HT1080 (cell line): Measurements from ENCODE around the gene NECTIN4. TPM values are rescaled to one million over a fixed set of nuclear protein-coding genes. Genes with fewer than 3 reads are reported as not detected.
"Not testable (repeated sequence)": the region's sequence is repeated elsewhere in the genome, so short reads cannot be mapped to it uniquely, and the experiment has no call there.

ENCODE experiments used
- DNase-seq: peaks from one replicate; pipeline ENCODE4 v3.0.0-alpha.2; 2015; ENCODE audit warnings: low read depth
- total RNA-seq: library from RNA; depleted of rRNA; stranded (reverse); fragments of >200 nt; shearing (Covaris generic); gene quantifications from 2 replicates; pipeline ENCODE4 v1.2.3, GENCODE V29; 2014

The NECTIN4 gene
- total RNA-seq, 1 experiment from 2014 or later, result 1.4 TPM

DNA sequence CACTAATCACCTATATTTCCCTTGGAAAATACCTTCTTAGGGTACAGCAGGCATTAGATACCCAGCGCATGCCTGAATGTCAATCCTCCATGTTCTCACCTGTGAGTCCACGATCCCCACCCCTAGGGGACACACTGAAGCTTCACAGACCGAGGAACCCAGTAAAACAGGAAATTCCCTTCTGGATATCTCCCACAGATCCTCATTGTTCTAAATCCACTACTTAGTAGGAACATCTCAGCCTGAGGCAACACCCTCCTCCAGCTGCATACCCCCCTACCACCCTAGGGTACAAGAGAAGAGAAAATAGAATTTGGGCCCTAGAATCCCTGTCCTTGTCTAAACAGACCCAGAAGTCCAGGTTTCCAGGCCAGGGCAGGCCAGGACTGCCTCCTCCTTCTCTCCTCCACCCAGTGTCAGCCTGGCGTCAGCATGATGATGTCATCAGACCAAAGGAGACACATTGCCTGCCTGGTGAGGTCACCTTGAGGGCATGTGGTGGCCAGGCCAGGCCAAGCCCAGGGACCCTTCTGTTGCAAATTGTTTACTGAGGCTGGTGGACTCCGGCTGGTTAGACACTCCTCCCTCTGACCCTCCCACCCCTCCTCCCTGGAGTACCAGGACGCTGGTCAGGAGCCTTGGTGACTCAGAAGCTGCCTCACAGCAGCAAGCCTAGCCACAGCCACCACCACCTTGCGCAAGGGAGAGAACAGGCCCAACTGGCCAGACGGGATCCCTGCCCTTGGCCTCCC is 6.2 kb downstream of the NECTIN4 start:
- DNase-seq, result peak; percentile 93

DNA sequence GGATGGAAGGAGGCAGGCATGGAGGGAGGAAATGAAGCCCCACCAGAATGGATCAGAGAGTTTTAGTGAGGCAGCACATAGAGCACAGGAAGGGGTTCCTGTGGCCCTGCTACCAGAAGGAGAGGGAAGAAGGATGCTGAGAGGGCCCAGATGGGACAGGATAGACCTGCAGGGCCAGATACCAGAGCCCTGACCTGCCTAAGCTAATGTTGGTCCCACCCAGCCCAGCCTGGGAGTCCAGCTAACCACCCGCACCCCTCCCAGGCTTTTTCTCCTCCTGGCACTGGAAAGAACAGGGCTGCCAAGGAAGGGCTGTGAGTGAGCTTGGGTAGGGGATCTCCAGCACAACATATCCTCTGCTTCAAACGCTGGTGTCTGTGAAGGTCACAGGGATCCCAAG is 6.9 kb downstream of the NECTIN4 start:
- no peak for DNase-seq

DNA sequence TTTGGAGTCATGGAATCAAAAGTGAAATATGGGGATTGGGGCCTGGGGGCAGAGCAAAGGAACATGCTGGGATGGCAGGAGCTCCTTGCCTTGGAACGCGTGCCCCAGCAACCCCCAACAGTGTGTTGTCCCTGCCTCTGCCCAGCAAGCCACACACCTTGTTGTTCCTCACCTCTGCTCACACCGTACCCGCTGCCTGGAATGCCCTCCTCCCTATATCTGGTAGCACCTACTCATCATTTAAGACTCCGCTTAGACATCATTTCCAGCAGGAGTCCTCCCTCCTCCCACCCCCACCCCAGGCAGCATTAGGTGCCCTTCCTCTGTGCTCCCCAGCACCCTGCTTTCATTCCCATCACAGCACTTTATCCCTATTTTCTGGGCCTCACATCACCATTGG is 7.8 kb downstream of the NECTIN4 start:
- no peak for DNase-seq

DNA sequence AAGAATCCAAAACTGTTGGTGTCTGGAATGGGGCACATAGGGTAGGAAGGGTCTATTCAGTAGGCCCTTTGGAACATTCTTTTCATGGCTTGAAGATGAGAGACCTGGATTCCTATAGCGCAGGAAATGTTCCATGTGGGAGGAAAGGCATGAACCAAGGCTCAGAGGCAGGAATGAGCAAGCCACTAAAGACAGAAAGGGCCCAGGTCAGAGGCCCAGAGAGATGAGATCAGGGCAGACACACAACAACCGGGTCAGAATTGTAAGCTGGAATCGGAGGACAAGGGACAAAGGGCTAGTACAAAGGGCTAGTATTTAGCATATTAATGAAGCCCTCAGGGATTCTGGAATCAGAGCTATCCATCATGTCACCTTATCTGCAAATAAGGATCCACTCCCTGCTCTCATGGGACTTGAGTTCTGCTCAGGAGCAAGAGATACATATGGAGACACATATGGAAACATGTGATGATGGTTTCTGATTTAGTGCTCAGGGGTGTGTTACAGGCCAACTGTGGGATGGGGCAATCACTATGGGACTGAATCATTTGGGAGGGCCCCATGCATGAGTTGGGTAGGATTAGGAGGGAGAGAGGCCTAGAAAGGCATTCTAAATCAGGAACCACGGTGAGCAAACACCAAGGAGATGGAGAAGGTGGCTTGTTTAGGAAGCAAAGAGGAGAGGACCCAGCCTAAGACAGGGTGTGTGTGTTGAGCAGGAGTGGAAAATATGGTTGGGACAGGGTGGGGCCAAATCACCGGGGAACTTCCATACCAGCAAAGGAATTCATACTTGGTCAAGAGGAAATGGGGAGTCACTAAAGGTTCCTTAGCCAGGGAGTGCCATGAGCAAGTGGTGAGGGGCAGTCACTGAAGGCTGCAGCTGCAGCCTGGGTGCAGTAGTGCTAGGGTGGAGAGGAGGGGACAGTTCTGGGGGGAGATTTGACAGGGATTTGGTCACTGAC is 8.6 kb downstream of the NECTIN4 start:
- no peak for DNase-seq

DNA sequence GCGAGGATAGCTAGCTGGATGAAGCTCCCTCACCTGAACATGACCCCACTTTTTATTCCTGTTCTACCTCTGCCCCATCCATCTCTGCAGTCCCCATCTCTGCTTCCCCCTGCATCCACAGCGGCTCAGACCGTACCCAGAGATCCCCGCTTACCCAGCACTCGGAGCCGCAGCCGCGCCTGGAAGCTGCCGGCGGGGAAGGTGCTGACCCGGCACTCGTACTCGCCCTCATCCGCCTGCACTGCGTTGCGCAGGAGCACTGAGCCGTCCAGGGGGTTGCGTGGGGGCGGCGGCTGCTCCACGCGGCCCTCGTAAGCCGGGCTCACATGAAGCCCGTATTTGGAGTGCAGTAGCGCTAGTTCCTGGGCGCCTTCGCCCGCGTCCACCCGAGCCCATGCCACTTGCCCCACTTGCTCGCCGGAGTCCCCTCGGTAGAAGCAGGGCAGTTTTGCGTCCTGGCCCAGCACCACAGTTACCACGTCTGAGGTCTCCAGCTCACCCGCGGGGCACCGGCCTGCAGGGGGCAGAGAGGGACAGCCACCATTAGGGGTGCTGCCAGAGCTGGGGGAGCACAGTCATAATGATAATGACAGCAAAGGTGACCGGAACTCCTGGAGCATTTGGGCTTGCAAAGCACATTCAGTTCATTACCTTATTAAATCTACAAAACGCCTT is 9.8 kb downstream of the NECTIN4 start:
- no peak for DNase-seq

DNA sequence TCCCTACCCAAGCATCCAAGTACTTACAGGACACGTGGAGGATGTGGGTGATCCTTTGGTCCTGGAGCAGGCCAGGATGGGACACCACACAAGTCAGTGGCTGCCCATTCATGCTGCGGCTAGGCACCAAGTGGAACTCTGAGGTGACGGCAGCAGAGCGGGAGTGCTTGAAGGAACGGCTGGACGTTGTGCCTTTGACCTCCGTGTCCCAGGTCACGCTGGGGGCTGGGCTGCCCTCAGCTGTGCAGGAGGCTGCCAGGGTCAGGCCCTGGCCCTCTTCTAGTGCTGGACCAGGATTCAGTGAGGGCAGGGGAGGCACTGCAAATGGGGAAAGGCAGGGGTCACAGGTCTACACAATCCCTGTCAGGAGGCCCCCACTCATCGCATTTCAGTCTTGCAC is 11.9 kb downstream of the NECTIN4 start:
- DNase-seq, result no peak

DNA sequence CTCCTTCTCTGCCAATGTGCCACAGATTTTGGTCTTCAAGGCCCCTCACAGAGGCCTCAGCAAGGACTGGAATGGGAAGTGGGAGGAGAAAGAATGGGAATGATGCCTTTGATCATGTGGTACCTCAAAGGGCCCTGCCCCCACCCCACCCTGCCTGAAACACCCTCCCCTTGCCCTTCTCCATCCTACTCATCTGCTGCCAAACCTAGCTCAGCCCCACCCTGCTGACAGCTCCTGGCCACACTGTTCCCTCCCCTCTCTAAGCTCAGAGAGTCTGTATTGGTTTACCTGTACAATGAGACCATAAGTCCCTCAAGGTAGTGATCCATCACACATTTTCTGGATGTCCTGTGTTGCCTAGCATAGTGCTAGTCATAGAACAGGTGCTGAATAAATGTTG is 12.9 kb downstream of the NECTIN4 start:
- no peak for DNase-seq

DNA sequence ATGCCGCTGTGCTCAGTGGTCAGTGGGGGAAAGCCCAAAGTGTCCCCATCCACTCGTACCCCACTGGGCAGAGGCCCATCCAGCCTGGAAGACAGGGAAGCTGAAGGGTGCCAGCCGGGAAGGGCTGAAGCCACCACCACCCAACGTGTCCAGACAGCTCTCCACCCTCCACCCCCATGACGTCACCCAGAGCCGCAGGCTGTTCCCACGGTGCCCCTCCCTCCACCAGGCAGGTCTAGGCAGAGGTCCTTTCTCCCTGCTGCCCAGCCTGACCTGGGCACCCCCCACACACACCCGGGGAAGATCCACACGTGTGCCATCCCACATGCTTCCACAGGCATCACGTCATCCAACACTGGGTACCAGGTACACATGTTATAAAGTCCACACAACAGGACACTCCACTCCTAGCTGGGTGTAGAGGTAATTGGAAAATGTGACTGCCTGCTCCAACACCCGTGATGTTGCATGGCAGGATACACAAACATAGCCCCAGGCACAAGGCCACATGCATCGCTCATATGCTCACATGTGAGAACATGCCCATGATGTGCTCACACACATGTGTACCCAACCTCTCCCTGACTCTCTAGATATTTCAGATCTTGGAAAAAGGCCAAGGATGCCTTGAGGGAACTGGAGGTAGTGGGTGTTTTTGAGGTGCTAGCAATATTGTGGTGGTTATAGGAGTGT is 14.5 kb downstream of the NECTIN4 start:
- no peak for DNase-seq

DNA sequence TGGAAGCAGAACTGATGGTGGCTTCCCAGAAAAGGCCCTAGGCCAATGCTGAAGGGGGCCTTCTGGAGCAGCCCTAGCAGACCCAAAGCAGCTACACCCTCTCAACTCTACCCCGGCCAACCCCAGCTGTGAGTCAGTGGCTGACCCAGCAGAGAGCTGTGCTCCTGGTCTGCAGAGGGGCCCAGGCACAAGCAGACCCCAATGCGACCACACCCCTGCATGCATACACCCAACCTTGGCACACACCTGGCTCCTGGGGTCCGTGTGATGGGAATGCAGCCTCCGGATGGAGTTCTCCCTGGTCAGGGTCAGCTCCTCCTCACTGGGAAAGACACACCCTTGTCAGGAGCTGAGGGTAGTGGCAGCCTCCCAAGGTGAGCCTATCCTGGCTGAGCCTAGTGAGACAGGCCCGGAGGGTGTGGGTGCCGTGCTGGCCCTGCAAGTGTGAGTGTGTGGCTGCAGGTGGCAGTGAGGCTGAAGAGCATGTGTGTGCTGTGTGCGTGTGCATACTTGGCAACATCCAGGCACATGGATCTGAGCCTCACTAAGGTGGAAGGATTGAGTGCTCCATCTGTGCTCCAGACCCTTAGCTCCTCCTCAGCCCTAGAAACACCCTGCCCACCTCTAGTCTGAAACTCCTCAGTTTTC is 15.8 kb downstream of the NECTIN4 start:
- DNase-seq, result no peak

DNA sequence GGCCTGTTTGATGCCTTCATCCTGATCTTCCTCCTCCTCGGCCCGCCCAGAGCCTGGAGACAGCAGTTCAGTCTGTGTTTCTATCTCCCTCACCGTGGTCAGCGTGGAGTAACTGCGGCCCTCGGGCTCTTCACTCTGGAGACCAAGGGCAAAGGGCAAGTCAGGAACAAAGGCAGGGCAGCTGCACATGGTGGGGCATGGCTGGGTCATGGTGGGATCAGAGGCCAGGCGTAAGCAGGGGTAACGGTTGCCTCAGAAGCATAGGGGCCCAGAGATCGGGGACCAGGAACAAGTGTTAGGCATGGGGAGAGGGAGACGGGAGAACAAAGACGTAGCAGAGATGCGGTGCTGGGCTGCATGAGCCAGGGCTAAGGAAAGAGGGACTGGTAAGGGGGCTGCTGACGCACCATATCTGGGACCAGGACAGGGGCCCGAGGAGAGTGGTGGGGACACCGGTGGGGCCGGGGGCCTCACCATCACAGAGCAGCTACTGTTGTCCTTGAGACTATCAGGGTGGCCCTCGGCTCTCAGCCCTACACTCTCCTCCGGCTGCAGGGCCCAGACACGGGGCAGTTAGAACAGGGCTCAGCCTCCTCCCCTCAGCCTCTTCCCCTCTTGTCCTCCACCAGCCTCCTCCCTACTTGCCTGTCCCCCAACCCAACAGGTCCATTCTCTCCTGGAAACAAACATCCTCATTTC is 16.5 kb downstream of the NECTIN4 start:
- no peak for DNase-seq

DNA sequence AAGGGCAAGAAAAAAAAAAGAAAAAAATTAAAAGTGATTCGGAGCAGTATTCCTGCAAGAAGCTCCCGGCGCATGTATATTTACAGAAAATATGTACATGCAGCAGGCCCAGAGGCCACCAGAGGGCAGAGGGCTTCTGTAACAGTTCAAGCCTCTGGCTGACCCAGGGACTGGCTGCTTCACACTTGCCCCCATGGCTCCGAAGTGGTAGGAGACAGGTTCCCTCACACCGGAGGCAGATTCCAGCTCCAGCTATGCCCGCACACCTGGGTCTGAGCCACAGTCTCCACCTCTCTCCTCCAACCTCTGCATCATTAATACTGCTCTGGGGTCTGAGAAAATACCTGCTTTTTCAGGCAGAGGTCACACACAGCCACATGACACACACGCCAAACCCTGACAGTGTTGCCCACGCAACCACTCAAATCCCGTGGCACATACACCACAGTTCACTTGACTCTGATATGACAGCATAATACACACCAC is 17.4 kb downstream of the NECTIN4 start:
- DNase-seq, result peak; percentile 41

DNA sequence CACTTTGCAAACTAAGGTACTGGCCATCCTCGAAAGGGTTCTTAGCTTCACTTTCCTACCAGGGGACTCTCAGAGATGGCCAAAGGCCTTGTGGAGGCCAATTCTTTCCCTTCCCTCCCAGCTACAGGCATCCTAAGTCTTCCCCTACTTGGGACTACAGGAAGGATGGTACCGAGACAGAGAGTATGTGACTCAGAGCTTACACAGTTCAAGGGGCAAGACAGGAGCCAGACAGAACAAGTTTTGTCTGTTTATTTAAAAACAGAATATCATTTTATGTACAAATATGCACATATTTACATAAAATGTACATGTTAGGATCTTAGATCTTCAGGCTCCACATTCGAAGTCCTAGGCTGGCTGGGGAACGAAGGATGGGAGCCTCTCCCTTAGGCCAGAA is 18.6 kb downstream of the NECTIN4 start:
- no peak for DNase-seq

DNA sequence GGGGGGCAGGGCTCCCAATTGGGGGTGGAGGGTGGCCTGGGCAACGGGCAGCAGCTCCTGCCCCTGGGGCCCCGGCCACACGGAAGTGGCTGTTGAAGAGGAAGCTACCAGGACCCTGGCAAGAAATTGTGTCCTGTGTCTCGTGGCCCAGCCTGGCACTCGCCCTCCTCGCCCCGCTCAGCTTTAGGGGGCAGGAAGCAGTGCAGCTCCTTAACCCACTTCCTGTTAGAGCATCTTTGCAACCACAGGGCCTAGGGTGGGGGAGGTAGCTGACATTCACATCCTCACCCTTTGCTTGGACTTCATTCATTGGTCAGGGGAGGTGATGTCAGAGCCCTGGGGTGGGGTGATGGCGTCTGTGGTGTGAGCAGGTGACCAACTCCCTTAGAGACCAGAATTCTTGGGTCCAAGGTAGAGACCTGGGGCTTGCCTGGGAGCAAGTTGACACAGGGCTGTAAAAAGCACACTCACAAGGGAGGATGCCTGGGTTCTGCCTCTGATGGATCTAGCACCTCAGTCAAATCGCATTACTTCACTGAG is 19.6 kb downstream of the NECTIN4 start, which contains the start of gene ARHGAP30:
TSS of gene ARHGAP30 (minus strand) at position 161 of the 540 bp plus-strand sequence. CDS start 267 bp downstream, outside the sequence.
- peak; percentile 64 for DNase-seq

DNA sequence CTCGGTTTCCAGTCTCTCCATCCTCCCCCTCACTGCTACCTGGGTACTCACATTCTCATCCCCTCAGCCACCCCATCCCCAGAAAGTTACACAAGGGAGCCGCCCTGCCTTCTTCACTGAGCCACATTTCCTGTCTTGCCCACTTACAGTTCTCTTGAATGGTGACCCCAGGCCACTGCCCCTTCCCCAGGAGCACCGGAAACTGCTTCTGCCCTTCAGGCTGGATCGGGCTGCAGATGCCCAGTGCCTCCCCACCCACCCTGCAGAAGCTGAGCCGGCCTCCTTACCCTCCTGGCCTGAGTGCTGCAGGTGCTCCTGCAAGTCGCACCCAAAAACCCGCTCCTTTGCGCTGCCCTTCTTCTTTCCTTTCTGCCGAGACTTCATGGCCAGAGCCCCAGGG is 20.1 kb downstream of the NECTIN4 start:
- no peak for DNase-seq

DNA sequence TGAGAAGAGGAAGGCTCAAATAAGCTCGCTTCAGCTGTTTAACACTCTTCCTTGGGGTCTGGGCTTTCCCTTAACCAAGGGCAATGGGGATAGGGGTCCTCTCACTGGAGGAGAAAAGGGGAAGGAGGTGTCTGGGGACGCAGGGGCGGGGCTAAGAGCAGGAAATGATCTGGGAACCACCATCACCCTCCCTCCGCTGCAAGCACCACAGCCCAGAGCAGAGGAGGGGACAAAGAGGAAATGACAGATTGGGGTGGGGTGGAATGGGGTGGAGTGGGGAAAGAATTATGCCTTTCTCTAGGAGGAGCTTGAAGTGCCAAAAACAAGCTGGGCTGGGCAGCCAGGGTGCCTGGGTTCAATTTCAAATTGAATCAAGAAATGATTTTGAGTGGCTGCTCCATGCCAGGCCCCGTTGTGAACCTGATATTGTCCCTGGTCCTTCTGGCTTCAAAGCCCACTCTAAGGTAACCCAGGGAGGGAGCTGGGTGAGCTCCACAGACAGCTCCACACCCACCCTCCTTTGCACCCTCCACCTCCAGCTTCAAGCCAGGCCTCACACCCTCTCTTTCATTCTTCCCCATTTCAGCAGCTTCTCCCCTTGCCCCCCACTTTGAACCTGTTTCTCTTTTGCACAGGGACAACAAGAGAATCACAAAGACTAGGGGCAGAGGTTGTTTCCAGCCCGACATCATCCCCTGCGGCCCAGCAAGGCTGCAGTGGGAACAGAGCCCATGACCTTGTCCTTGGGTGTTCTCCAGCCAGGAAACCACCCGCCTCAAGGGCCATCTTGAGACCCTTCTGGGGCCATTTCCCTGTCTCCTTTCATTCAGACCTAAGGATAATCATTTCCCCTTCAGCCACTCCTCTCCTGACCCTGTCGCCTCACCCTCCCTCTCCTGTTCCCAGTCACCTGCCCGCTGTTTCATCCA is 20.8 kb downstream of the NECTIN4 start:
- DNase-seq, result peak; percentile 55

DNA sequence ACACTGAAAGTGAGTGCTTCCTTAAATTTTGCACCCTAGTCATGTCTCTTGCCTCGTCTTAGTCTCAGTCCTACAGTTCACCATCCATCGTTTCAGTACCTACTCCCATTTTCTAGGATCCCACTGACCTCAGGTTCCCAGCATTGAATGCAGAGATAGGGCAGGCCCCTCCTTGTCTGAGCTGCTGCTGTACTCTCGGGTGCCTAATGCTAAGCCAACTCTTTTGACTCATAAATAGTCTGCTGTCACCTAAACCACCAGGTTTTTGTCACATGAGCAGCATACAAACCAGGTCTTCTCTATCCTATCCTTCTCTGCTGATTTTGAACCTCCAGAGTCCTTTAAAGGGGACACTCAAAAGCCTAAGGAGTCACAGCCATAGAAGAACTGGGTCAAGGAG is 22.7 kb downstream of the NECTIN4 start:
- DNase-seq, result no peak

DNA sequence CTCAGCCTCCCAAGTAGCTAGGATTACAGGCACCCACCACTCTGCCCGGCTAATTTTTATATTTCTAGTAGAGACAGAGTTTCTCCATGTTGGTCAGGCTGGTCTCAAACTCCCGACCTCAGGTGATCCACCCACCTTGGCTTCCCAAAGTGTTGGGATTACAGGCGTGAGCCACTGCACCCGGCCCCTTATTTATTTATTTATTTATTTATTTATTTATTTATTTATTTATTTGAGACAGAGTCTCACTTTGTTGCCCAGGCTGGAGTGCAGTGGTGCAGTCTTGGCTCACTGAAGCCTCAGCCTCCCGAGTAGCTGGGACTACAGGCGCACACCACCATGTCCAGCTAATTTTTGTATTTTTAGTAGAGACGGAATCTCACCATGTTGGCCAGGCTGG is 23.7 kb downstream of the NECTIN4 start:
- not testable (repeated sequence) for DNase-seq

DNA sequence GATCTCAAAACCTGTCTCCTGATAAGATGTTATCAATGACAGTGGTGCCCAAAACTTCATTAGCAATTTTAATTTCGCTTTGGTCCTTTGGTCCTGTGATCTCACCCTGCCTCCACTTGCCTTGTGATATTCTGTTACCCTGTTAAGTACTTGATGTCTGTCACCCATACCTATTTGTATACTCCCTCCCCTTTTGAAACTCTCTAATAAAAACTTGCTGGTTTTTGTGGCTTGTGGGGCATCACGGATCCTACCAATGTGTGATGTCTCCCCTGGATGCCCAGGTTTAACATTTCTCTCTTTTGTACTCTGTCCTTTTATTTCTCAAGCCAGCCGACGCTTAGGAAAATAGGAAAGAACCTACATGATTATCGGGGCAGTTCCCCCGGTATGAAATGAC is 25.4 kb downstream of the NECTIN4 start:
- DNase-seq, result not testable (repeated sequence)
